ENCODE measurements around the gene TAS2R39.

- TF ChIP-seq CTCF (IDR thresholded peaks at IDR 0.05) (no peak), TEAD4 (IDR thresholded peaks at IDR 0.05; ENCODE audit: borderline replicate concordance, insufficient read depth) (no peak), RFX5 (IDR thresholded peaks at IDR 0.05; ENCODE audit: low read length) (no peak), POLR2AphosphoS5 (IDR thresholded peaks at IDR 0.05; ENCODE audit: low read depth, low read length) (no peak), CHD2 (IDR thresholded peaks at IDR 0.05; ENCODE audit: low read length, partially characterized antibody) (no peak), GABPA (IDR thresholded peaks at IDR 0.05; ENCODE audit: low read depth) (no peak), EP300 (IDR thresholded peaks at IDR 0.05; ENCODE audit: borderline replicate concordance in 1 of 2, low read depth in 1 of 2, low read length in 1 of 2) (no peak), TAF1 (IDR thresholded peaks at IDR 0.05; ENCODE audit: borderline replicate concordance, low read depth, low read length) (no peak), RXRA (IDR thresholded peaks at IDR 0.05; ENCODE audit: borderline replicate concordance, low read depth) (no peak), EZH2phosphoT487 (IDR thresholded peaks at IDR 0.05; ENCODE audit: borderline replicate concordance, low read depth) (no peak), USF1 (IDR thresholded peaks at IDR 0.05; ENCODE audit: borderline replicate concordance, low read depth) (no peak)
Observed at GRCh38 chr7:143176128-143176527, 7.1 kb upstream of the TAS2R39 start.

Measured in SK-N-SH (cell line).